Gastrocnemius medialis (tissue), 4 donors: ENCODE data around the gene GABPA.

Experiments
- CTCF ChIP-seq, 5 experiments: fragments of 450-650 bp in 3 of 5; fragments of 200-600 bp in 2 of 5; sonication (generic) in 2 of 5; IDR thresholded peaks in 4 of 5; conservative IDR thresholded peaks in 1 of 5; 1 replicate in 4 of 5; 2 replicates in 1 of 5; pipeline ENCODE4 v1.5.1; 2016 to 2019; ENCODE audit warnings: antibody characterized with exemption in 5 of 5, mild to moderate bottlenecking in 3 of 5, moderate library complexity in 3 of 5
- POLR2A ChIP-seq, 2 donors: fragments of 450-650 bp; IDR thresholded peaks; one replicate each; pipeline ENCODE4 v1.6.1; 2017; ENCODE audit warnings: antibody characterized with exemption in 2 of 2, mild to moderate bottlenecking in 2 of 2, moderate library complexity in 2 of 2

GRCh38 chr21:25809013-25809412, 74.2 kb downstream of the GABPA start:
- TF ChIP-seq POLR2A (IDR thresholded peaks at IDR 0.05), result no peak
- TF ChIP-seq CTCF (IDR thresholded peaks at IDR 0.05 in 4 of 5, conservative IDR thresholded peaks at IDR 0.05 in 1 of 5), result no peak
